Hepatic stellate cell (primary cell): Measurements from ENCODE around the gene YBX3.

ENCODE experiments used
- DNase-seq: peaks from one replicate; pipeline ENCODE4 v3.0.0; 2011; ENCODE audit warnings: low spot score

Gene YBX3

DNA sequence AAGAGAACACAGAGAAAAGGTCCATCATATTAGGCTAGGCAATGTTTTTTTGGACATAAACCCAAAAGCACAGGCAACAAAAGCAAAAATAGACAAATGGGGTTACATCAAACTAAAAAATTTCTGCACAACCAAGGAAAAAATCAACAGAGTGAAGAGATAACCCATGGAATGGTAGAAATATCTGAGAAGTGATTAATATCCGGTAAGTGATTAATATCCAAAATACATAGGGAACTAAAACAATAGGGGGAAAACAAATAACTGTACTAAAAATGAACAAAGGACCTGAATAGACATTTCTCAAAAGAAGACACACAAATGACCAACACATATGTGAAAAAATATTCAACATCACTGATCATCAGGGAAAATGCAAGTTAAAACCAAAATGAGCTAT is 53.6 kb downstream of the YBX3 start:
- no peak for DNase-seq

DNA sequence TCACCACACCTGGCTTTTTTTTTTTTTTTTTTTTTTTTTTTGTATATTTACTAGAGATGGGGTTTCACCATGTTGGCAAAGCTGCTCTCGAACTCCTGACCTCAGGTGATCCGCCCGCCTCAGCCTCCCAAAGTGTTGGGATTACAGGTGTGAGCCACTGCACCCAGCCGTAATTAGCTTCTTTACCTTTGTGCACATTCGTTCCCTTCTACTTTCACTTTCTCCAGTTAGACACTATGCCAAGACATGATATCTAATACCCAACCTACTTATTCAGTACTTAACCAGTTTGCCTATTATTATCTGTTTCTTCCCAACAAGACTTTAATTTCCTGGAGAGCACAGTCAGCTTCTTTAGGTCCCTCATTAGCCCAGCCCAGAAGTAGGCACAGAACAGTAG is 54.6 kb downstream of the YBX3 start:
- no peak for DNase-seq

DNA sequence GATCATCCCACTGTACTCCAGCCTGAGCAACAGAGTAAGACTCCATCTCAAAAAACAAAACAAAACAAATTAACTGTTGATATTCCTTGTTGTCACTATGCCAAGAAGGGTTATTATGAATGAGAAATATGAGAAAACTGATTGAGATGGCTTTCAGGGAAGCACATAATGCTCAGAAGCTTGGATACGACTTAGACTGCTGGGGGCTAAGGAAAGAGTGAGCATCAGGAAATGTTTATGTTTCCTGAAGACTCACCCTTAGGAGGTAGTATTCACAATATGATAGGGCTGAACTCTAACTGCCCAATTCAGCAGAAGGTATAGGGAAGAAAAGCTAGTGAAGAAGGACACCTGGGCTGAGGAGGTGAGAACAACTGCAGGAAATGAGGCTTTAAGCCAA is 55.5 kb downstream of the YBX3 start:
- no peak for DNase-seq

DNA sequence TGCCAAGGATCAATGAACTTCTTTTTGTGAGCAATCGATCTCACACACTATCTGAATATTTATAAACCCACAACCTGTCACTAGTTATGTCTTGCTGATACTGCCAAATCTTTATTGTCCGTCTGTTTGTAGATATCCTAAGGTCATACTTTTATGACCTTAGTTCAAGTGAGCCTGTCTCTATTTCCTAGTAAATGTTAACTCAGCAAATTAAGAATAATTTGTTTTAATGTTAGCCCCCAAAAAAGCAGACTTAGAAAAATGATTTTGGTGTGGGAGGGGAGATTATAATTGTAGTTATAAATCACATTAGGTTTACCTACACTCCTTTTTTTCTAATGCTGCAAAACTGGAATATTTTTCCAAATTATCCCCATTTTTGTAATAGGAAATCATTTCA is 58.6 kb downstream of the YBX3 start:
- no peak for DNase-seq

DNA sequence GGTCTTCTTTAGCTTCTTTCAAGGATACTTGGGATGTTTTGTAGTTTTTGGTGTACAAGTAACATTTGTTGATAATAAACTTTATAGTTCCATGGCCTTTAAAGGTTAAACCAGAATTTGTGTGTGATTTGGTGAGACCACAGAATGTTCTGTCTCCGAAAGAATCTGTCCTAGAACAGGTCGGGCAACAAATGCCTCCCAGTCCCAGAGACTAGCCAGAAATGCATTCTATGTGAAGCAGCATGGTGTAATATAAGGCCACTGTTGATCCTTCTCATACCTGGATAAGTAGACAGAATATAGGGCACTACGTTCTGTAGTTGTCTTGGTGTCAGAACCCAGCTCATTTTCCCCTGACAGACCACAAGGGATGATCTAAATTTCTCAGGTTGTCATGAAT is 59.3 kb downstream of the YBX3 start:
- no peak for DNase-seq

DNA sequence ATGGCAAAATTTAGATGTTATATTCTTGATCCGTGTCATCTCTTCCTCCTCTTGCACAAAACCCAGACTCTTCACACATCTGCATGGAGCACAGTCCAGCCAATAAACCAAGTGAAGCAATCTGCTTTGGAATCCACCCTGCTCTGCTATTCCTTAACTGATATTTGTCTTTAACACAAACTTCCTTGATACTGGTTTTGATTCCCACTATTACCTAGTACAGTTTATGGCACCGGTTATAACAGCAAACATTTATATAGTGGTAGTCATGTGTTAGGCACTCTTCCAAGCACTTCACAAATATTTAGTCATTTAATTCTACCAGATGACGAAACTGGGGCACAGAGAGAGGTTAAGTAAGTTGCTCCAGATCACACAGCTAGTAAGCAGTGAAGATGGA is 61.8 kb downstream of the YBX3 start:
- no peak for DNase-seq

DNA sequence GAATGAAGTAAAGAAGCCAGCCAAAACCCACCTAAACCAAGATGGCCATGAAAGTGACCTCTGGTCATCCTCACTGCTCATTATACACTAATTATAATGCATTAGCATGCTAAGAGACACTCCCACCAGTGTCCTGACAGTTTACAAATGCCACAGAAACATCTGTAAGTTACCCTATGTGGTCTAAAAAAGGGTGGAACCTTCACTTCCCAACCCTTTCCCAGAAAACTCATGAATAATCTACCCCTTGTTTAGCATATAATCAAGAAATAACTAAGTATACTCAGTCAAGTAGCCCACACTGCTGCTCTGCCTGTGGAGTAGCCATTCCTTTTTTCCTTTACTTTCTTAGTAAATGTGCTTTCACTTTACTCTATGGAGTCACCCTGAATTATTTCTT is 69.1 kb downstream of the YBX3 start:
- DNase-seq: no peak

DNA sequence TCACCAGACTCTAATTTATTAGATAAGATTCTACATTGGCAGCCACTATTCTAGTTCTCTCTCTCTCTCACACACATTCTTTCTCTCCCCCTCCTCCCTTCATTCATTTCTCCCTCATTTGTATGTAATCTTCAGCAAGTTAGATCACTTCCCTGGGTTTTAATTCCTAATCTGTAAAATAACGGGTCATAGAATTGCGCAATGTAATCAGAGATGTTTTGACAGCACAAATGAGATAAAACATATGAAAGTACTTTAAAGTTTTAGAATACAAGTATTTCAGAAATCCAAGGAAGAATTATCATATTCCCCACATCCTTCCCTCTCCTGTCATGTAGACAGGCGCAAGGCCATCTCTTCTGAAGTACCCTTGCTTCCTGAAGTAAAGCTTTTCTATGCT is 70.9 kb downstream of the YBX3 start:
- DNase-seq: no peak
